Retinal pigment epithelial cell (primary cell): Measurements from ENCODE around the gene CYP4A22.

Source experiments
- DNase-seq: peaks from one replicate; pipeline ENCODE4 v3.0.0-alpha.2; 2010; ENCODE audit warnings: low read depth
- H3K4me3 ChIP-seq: 2 replicates; pipeline ENCODE4 v1.5.1; 2011; ENCODE audit warnings: mild to moderate bottlenecking, low read length, control low read depth, moderate library complexity
- TF ChIP-seq, protein P1 (sequence below): conservative IDR thresholded peaks from 2 replicates; pipeline ENCODE4 v1.5.1; 2011; ENCODE audit warnings: low read depth, low read length, control low read depth, inconsistent platforms

Gene CYP4A22

DNA sequence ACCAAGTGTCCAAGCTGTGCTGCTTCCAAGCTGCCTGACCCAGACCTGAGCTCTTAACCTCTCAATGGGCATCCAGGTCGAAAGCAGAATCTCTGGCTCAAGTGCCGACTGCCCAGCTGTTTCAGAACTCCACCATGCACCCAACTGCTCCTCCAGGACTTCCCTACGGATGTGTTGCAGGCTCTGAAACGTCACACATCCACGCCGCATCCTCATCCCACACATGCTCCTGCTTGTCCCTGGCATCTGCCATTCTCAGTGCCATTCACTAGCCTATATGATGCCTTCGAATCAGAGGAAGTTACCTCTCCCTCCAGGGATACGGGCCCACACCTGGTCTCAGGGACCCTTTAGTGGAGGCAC is 41.4 kb downstream of the CYP4A22 start:
- DNase-seq = no peak
- no peak overlapping the region for H3K4me3 ChIP-seq
- TF ChIP-seq, protein P1, sequence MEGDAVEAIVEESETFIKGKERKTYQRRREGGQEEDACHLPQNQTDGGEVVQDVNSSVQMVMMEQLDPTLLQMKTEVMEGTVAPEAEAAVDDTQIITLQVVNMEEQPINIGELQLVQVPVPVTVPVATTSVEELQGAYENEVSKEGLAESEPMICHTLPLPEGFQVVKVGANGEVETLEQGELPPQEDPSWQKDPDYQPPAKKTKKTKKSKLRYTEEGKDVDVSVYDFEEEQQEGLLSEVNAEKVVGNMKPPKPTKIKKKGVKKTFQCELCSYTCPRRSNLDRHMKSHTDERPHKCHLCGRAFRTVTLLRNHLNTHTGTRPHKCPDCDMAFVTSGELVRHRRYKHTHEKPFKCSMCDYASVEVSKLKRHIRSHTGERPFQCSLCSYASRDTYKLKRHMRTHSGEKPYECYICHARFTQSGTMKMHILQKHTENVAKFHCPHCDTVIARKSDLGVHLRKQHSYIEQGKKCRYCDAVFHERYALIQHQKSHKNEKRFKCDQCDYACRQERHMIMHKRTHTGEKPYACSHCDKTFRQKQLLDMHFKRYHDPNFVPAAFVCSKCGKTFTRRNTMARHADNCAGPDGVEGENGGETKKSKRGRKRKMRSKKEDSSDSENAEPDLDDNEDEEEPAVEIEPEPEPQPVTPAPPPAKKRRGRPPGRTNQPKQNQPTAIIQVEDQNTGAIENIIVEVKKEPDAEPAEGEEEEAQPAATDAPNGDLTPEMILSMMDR = no peak

GRCh38 chr1:47179017-47179987 is 42.1 kb downstream of the CYP4A22 start:
- H3K4me3 ChIP-seq = peak overlapping the region; percentile 44

GRCh38 chr1:47179988-47180563 is 42.8 kb downstream of the CYP4A22 start:
- no peak for DNase-seq
- TF ChIP-seq, protein P1 = no peak
- H3K4me3 ChIP-seq = no peak overlapping the region

More at GRCh38 chr1:47179017-47179987, 42.1 kb downstream of the CYP4A22 start:
- TF ChIP-seq, protein P1 = peak; percentile 95
- peak; percentile 65 for DNase-seq

GRCh38 chr1:47180603-47181094 is 43.4 kb downstream of the CYP4A22 start:
- H3K4me3 ChIP-seq = no peak overlapping the region
- TF ChIP-seq, protein P1 = no peak
- DNase-seq = no peak

- H3K4me3 ChIP-seq = no peak overlapping the region
- TF ChIP-seq, protein P1 = no peak
Observed at GRCh38 chr1:47181095-47181954, 44.1 kb downstream of the CYP4A22 start.

DNA sequence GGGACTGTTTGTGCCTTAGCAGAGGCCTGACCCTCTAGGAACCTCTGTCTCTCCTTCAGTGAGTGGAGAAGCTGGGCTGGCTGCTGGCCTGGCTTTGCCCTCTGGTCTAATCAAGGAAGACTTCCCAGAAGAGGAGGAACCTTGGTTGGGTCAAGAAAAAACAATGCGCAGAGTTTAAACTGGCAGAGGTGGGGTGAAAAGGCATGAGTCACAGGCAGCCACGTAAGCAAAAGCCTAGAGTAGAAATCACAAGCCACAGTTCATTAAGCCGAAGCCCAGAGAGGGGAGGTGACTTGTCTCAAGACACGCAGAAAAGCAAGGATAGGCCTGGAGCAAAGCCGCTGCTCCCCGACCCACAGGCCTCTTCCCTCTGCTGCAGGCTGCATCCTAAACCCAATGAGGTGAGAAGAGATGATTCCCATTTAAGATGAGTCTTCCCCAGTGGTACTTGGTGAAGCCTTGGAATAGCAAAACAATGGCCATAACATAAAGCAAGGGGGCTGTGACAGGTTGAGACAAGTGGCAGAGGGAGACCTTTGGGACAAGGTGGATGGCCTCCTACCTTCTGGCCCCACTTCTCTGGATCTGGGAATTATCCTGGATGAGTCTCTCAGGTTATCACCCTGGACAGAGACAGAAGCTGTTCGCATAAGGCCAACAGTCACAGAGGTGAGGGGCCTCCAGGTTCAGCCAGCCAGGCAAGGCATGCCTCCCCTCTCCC is 44.9 kb downstream of the CYP4A22 start:
- peak; percentile 68 for DNase-seq
- TF ChIP-seq, protein P1 = no peak
- H3K4me3 ChIP-seq = no peak overlapping the region

More at GRCh38 chr1:47181095-47181954, 44.1 kb downstream of the CYP4A22 start:
- no peak for DNase-seq
